Progenitor cell of endocrine pancreas (in vitro differentiated cells): ENCODE results near the gene KDM1A. TPM values are rescaled to one million over a fixed set of nuclear protein-coding genes. Genes with fewer than 3 reads are reported as not detected.

Experiments
- DNase-seq: peaks from one replicate; pipeline ENCODE4 v3.0.0; 2021; ENCODE audit warnings: low spot score; ENCODE audit not compliant: unreplicated experiment
- H3K27ac Mint-ChIP-seq: 2 replicates; pipeline ENCODE4 v1.8.0; 2021; ENCODE audit warnings: mild to moderate bottlenecking, moderate library complexity, mixed read lengths
- H3K27me3 Mint-ChIP-seq: 2 replicates; pipeline ENCODE4 v1.8.0; 2021; ENCODE audit warnings: mixed read lengths
- H3K36me3 Mint-ChIP-seq: 2 replicates; pipeline ENCODE4 v1.8.0; 2022; ENCODE audit warnings: mixed read lengths; ENCODE audit not compliant: insufficient read depth
- H3K4me1 Mint-ChIP-seq: 2 replicates; pipeline ENCODE4 v1.8.0; 2021; ENCODE audit warnings: low read depth, mixed read lengths
- H3K4me3 Mint-ChIP-seq: 2 replicates; pipeline ENCODE4 v1.8.0; 2021; ENCODE audit warnings: low read depth, mild to moderate bottlenecking, moderate library complexity, mixed read lengths
- H3K9me3 Mint-ChIP-seq: 2 replicates; pipeline ENCODE4 v1.8.0; 2021; ENCODE audit warnings: low read depth, mixed read lengths
- total RNA-seq: library from RNA; stranded (reverse); gene quantifications from 2 replicates; pipeline ENCODE4 v1.2.1, GENCODE V29; 2021
- TF ChIP-seq, protein P1 (sequence below): fragments of 200-600 bp; sonication (generic); IDR thresholded peaks from one replicate; pipeline ENCODE4 v1.5.0; 2021; ENCODE audit warnings: antibody characterized with exemption, mild to moderate bottlenecking; ENCODE audit not compliant: unreplicated experiment

KDM1A gene
- total RNA-seq, 1 donor from 2014 or later: 197 TPM

DNA sequence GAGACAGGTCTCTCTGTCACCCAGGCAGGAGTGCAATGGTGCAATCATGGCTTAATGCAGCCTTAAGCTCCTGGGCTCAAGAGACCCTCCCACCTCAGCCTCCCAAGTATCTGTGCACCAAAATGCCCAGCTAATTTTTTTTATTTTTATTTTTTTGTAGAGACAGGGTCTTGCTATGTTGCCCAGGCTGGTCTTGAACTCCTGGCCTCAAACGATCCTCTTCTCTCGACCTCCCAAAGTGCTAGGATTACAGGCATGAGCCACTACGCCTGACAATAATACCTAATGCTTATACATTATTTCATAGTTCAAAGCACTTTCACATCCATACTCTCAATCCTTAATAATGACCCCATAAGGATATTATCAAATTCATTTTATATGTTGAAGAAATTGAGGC is 101.1 kb downstream of the KDM1A start:
- Mint-ChIP-seq H3K27me3 (no peaks in the 10 kb centered on the region), H3K4me3 (no peak overlapping the region), H3K9me3 (no peaks in the 10 kb centered on the region), H3K4me1 (peaks cover 26% of the 10 kb centered on the region), H3K36me3 (no peaks in the 10 kb centered on the region), H3K27ac (no peak overlapping the region)
- no peak for DNase-seq
- TF ChIP-seq, protein P1, sequence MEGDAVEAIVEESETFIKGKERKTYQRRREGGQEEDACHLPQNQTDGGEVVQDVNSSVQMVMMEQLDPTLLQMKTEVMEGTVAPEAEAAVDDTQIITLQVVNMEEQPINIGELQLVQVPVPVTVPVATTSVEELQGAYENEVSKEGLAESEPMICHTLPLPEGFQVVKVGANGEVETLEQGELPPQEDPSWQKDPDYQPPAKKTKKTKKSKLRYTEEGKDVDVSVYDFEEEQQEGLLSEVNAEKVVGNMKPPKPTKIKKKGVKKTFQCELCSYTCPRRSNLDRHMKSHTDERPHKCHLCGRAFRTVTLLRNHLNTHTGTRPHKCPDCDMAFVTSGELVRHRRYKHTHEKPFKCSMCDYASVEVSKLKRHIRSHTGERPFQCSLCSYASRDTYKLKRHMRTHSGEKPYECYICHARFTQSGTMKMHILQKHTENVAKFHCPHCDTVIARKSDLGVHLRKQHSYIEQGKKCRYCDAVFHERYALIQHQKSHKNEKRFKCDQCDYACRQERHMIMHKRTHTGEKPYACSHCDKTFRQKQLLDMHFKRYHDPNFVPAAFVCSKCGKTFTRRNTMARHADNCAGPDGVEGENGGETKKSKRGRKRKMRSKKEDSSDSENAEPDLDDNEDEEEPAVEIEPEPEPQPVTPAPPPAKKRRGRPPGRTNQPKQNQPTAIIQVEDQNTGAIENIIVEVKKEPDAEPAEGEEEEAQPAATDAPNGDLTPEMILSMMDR: no peak

GRCh38 chr1:23122023-23122748 is 102.9 kb downstream of the KDM1A start:
- peaks cover 22% of the 10 kb centered on the region for H3K4me1 Mint-ChIP-seq
- no peak overlapping the region for H3K4me3 Mint-ChIP-seq
- TF ChIP-seq, protein P1: no peak
- H3K36me3 Mint-ChIP-seq: no peaks in the 10 kb centered on the region
- H3K27me3 Mint-ChIP-seq: no peaks in the 10 kb centered on the region
- H3K9me3 Mint-ChIP-seq: no peaks in the 10 kb centered on the region
- no peak overlapping the region for H3K27ac Mint-ChIP-seq
- no peak for DNase-seq

- H3K27ac Mint-ChIP-seq: no peak overlapping the region
- no peaks in the 10 kb centered on the region for H3K27me3 Mint-ChIP-seq
- peaks cover 22% of the 10 kb centered on the region for H3K4me1 Mint-ChIP-seq
- H3K9me3 Mint-ChIP-seq: no peaks in the 10 kb centered on the region
- no peak overlapping the region for H3K4me3 Mint-ChIP-seq
- DNase-seq: no peak
- TF ChIP-seq, protein P1: no peak
- no peaks in the 10 kb centered on the region for H3K36me3 Mint-ChIP-seq
Observed at GRCh38 chr1:23122796-23123195, 103.5 kb downstream of the KDM1A start.

DNA sequence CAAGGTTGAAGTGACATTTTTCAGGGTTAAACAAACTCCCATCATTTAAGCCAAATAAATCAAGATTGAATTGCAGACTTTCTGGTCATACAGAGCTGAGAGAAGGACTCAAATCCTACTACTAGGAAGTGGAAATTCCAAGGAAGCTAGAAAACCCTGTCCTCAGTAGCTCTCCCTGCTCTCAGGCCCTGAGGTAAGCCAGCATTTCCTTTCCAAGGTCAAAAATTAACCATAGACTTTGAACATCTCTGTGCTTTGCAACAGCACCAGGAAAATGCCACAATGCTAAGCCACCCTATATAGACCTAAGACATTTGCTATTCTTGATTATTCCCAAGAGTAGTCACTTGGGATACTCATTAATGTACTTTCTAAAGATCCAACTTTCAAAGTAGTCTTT is 104.3 kb downstream of the KDM1A start:
- no peak overlapping the region for H3K27ac Mint-ChIP-seq
- H3K9me3 Mint-ChIP-seq: no peaks in the 10 kb centered on the region
- peaks cover 22% of the 10 kb centered on the region for H3K4me1 Mint-ChIP-seq
- no peak overlapping the region for H3K4me3 Mint-ChIP-seq
- TF ChIP-seq, protein P1: no peak
- H3K36me3 Mint-ChIP-seq: no peaks in the 10 kb centered on the region
- DNase-seq: no peak
- H3K27me3 Mint-ChIP-seq: no peaks in the 10 kb centered on the region

DNA sequence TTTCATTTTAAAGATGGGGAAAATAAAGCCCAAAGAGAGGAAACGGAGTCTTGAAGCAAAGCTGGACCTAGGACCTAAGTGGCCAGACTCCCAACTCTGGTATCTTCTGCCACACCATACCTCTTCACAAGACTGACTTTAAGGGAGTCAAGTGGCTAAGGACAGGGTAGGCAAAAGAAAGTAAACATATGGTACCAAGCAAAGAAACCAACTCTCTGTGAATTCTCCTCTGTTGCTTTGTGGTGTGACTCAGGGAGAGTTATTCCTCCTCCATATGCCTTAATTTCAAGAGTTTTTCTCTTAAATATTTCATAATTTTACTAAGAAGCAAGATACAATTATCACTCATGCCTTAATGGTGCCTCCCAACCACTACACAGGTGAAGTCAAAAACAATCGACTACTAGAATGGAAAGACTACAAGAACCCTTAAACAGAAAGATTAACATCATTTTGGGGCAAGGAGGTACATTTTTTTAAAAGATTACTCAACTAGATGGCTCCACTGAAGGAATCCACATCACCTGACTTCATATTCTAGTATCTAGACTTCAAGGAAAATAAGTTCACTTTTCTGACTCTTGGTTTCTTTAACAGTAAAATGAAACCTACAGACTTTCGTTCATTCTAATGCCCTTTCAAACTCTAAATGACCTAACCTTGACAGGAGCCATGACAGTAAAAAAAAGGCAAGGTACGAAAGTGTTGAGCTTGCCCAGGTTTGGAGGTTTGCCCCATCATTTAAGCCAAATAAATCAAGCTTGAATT is 105.2 kb downstream of the KDM1A start:
- Mint-ChIP-seq H3K4me3 (no peak overlapping the region), H3K4me1 (peaks cover 22% of the 10 kb centered on the region), H3K27ac (no peak overlapping the region), H3K27me3 (no peaks in the 10 kb centered on the region), H3K9me3 (no peaks in the 10 kb centered on the region), H3K36me3 (no peaks in the 10 kb centered on the region)
- TF ChIP-seq, protein P1: no peak
- DNase-seq: no peak
